ENCODE data around the gene AARS2.

DNA sequence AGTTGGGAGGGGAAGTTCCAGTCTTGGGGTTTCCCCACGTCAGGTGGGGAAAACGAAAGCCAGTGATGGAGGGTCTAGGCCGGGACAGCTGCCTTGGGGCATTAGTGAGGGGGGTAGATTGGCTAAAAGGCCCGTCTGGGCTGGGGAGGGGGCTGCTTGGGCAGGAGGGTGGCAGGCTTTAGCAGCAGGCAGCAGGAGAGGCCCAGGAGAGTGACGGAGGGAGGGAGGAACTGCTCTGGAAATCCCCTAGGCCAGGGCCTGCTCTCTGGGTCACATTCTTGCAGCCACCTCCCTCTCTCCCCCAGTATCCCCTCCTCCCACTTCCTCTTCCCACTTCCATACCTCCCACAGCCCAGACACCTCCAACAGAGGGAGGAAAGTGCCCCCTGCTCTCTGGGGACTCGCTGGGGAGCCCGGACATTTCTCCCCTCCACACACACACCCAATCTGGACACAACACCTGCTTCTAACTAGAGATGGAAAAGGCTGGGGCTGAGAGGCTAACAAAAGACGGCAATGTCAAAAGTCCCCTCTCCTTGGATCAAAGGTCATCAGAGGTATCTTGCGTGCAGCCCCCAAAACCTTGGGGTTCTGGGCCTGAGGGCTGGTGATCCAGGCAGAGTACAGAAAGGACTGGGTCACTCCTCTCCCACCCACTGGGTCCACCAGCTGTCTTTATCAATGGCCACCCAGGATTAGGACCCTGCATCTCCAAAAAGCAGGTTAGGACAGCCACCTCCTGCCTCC lies 49.6 kb downstream of the AARS2 start:
- TF ChIP-seq, protein P1, sequence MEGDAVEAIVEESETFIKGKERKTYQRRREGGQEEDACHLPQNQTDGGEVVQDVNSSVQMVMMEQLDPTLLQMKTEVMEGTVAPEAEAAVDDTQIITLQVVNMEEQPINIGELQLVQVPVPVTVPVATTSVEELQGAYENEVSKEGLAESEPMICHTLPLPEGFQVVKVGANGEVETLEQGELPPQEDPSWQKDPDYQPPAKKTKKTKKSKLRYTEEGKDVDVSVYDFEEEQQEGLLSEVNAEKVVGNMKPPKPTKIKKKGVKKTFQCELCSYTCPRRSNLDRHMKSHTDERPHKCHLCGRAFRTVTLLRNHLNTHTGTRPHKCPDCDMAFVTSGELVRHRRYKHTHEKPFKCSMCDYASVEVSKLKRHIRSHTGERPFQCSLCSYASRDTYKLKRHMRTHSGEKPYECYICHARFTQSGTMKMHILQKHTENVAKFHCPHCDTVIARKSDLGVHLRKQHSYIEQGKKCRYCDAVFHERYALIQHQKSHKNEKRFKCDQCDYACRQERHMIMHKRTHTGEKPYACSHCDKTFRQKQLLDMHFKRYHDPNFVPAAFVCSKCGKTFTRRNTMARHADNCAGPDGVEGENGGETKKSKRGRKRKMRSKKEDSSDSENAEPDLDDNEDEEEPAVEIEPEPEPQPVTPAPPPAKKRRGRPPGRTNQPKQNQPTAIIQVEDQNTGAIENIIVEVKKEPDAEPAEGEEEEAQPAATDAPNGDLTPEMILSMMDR (IDR thresholded peaks at IDR 0.05) = no peak
- TF ChIP-seq ZFX (IDR thresholded peaks at IDR 0.05; ENCODE audit: borderline replicate concordance) = no peak

Measured in 22Rv1 (cell line).